Endothelial cell (in vitro differentiated cells): Measurements from ENCODE around the gene NSUN3. TPM values are rescaled to one million over a fixed set of nuclear protein-coding genes. Genes with fewer than 3 reads are reported as not detected.

Experiments
- DNase-seq: peaks from one replicate; pipeline ENCODE4 v3.0.0; 2021; ENCODE audit warnings: low spot score
- H3K27ac Mint-ChIP-seq: one replicate; pipeline ENCODE4 v1.8.0; 2021; ENCODE audit warnings: mixed read lengths, inconsistent platforms; ENCODE audit not compliant: unreplicated experiment
- H3K27me3 Mint-ChIP-seq: one replicate; pipeline ENCODE4 v1.8.0; 2021; ENCODE audit warnings: mild to moderate bottlenecking, moderate library complexity, mixed read lengths, inconsistent platforms; ENCODE audit not compliant: unreplicated experiment
- H3K36me3 Mint-ChIP-seq: one replicate; pipeline ENCODE4 v1.8.0; 2021; ENCODE audit warnings: mild to moderate bottlenecking, low read depth, mixed read lengths, inconsistent platforms; ENCODE audit not compliant: unreplicated experiment
- H3K4me1 Mint-ChIP-seq: one replicate; pipeline ENCODE4 v1.8.0; 2021; ENCODE audit warnings: mild to moderate bottlenecking, mixed read lengths, inconsistent platforms; ENCODE audit not compliant: unreplicated experiment
- H3K4me3 Mint-ChIP-seq: one replicate; pipeline ENCODE4 v1.8.0; 2021; ENCODE audit warnings: mild to moderate bottlenecking, mixed read lengths, inconsistent platforms; ENCODE audit not compliant: unreplicated experiment
- H3K9me3 Mint-ChIP-seq: one replicate; pipeline ENCODE4 v1.8.0; 2021; ENCODE audit warnings: mixed read lengths, inconsistent platforms; ENCODE audit not compliant: unreplicated experiment
- total RNA-seq: library from RNA; stranded (reverse); fragmentation: NEBNext Ultra II Directional; extraction: Animal tissue kit (Norgen Biotek cat#: 25700); gene quantifications from one replicate; pipeline ENCODE4 v1.2.1, GENCODE V29; 2021; ENCODE audit not compliant: unreplicated experiment
- TF ChIP-seq, protein P1 (sequence below): fragments of 200-600 bp; sonication (generic); IDR thresholded peaks from one replicate; pipeline ENCODE4 v1.5.0; 2021; ENCODE audit warnings: antibody characterized with exemption; ENCODE audit not compliant: unreplicated experiment

NSUN3 gene
- total RNA-seq, 1 donor from 2014 or later = 11.5 TPM

DNA sequence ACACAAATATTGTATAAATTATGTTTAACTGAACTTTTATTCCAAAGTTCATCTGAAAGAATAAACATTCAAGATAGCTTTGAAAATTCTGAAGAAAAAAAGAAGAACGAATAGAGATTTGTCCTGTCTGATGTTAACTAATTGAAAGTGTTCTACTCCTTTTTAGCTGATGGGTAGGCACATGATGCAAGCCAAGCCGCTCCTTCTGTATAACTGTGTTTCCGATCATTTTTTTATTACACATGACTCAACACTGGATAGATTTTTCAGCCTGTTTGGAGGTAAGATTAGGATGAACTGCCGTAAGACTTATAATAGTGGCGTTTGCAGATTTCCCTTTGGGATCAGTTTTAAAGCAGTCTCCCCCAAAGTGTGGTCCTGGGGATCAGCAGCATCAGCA is 19.0 kb downstream of the NSUN3 start:
- Mint-ChIP-seq H3K27ac (no peak overlapping the region), H3K9me3 (no peaks in the 10 kb centered on the region), H3K4me1 (no peaks in the 10 kb centered on the region), H3K36me3 (no peaks in the 10 kb centered on the region), H3K4me3 (no peak overlapping the region), H3K27me3 (peaks cover 2% of the 10 kb centered on the region)
- DNase-seq = no peak
- TF ChIP-seq, protein P1, sequence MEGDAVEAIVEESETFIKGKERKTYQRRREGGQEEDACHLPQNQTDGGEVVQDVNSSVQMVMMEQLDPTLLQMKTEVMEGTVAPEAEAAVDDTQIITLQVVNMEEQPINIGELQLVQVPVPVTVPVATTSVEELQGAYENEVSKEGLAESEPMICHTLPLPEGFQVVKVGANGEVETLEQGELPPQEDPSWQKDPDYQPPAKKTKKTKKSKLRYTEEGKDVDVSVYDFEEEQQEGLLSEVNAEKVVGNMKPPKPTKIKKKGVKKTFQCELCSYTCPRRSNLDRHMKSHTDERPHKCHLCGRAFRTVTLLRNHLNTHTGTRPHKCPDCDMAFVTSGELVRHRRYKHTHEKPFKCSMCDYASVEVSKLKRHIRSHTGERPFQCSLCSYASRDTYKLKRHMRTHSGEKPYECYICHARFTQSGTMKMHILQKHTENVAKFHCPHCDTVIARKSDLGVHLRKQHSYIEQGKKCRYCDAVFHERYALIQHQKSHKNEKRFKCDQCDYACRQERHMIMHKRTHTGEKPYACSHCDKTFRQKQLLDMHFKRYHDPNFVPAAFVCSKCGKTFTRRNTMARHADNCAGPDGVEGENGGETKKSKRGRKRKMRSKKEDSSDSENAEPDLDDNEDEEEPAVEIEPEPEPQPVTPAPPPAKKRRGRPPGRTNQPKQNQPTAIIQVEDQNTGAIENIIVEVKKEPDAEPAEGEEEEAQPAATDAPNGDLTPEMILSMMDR = no peak

DNA sequence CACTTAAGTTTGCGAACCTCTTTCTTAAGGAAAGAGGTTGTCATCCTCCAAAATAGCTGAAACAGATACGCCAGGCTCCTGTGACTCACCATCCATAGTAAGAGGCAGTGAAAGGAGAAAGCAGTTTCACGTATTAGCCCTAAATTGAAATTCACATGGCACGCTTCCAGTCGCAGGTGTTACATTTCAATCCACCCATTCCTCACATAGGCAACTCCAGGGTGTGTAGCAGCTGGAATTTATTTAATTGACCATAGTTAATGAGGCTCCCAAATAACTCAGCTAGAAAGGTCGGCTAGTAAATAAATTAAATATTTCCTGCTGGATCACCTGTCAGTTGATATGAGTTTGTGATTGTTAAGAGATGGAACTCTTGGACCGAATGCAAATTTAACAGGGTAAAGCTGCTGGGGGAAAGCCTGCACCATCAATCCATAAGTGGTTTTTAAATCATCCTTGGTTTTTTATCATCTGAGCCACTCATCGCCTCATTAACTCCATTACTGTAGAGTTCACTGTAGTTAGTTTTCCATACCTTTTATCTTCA is 19.6 kb downstream of the NSUN3 start:
- H3K4me3 Mint-ChIP-seq = no peak overlapping the region
- no peaks in the 10 kb centered on the region for H3K36me3 Mint-ChIP-seq
- no peaks in the 10 kb centered on the region for H3K4me1 Mint-ChIP-seq
- H3K27me3 Mint-ChIP-seq = peaks cover 2% of the 10 kb centered on the region
- no peak for DNase-seq
- H3K27ac Mint-ChIP-seq = no peak overlapping the region
- no peaks in the 10 kb centered on the region for H3K9me3 Mint-ChIP-seq
- TF ChIP-seq, protein P1 = no peak

DNA sequence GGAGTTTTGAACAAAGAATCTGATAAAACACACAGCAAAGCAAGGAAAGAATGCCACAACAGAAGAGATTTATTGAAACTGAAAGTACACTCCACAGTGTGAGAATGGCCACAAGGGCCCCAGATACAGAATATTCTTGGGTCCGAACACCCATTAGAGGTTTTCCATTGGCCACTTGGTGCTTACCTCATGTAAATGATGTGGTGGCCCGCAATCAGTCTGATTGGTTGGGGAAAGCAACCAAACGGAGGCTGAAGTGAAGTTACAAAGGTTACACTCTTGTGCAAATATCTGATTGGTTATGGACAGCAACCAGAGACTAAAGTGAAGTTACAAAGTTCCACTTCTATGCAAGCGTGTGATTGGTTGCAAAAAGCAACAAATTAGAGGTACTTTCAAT is 20.4 kb downstream of the NSUN3 start:
- DNase-seq = no peak
- TF ChIP-seq, protein P1 = no peak
- no peak overlapping the region for H3K27ac Mint-ChIP-seq
- no peaks in the 10 kb centered on the region for H3K9me3 Mint-ChIP-seq
- H3K4me3 Mint-ChIP-seq = no peak overlapping the region
- peaks cover 3% of the 10 kb centered on the region for H3K36me3 Mint-ChIP-seq
- no peaks in the 10 kb centered on the region for H3K4me1 Mint-ChIP-seq
- peaks cover 2% of the 10 kb centered on the region for H3K27me3 Mint-ChIP-seq

DNA sequence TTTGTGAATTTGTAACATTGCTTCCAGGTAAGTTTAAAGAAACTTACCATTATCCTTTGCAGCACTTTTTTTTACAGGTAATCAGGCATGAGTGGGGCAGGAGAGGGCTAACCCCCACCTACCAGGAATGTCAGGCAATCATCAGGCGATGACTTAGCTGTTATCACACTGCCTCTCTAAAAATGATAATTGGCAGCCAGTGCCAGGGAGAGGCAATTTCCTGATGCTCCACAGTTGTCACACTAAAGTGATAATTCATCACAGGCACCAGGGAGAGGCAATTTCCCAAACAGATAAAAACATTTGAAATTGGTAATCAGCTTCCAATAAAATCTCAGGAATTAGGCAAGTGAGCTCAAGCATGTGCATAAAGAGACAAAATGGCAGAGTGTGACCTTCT is 26.3 kb downstream of the NSUN3 start:
- Mint-ChIP-seq H3K4me3 (no peak overlapping the region), H3K36me3 (peaks cover 3% of the 10 kb centered on the region), H3K27me3 (peaks cover 4% of the 10 kb centered on the region), H3K4me1 (peaks cover 7% of the 10 kb centered on the region), H3K9me3 (no peaks in the 10 kb centered on the region), H3K27ac (no peak overlapping the region)
- no peak for DNase-seq
- TF ChIP-seq, protein P1 = no peak

DNA sequence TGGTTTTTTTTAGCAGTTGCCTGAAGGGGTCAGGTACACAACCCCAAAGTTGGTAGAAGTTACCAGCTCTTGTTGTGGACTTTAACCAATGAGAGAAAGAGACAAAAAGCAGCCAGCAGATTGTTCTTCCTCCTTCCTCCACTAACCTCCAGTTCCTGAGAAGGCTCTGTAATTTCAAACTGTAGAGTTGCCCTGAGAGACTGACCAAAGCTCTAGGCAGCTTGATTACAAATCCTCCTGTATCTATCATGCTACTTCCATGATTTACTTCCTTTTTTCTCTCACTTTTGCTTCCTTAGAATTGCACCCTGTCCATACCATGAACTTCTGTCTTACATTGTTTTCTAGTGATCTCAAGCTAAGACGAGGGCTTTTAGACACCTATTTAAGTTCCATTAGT is 29.2 kb downstream of the NSUN3 start:
- Mint-ChIP-seq H3K36me3 (peaks cover 3% of the 10 kb centered on the region), H3K27ac (no peak overlapping the region), H3K9me3 (no peaks in the 10 kb centered on the region), H3K27me3 (peaks cover 2% of the 10 kb centered on the region), H3K4me1 (peaks cover 7% of the 10 kb centered on the region), H3K4me3 (no peak overlapping the region)
- no peak for DNase-seq
- TF ChIP-seq, protein P1 = no peak
